WI38 (cell line): ENCODE measurements around the gene ABHD17B.

Experiments used
- H3K4me3 ChIP-seq: 2 replicates; pipeline ENCODE4 v1.5.1; 2011; ENCODE audit warnings: low read depth, mild to moderate bottlenecking, control low read depth, low read length
- CTCF ChIP-seq: IDR thresholded peaks from 2 replicates; pipeline ENCODE4 v1.5.1; 2012; ENCODE audit warnings: low read depth, mild to moderate bottlenecking, control low read depth, low read length

ABHD17B gene

GRCh38 chr9:71925834-71926233, 14.8 kb upstream of the ABHD17B start:
- TF ChIP-seq CTCF = no peak
- no peak overlapping the region for H3K4me3 ChIP-seq

DNA sequence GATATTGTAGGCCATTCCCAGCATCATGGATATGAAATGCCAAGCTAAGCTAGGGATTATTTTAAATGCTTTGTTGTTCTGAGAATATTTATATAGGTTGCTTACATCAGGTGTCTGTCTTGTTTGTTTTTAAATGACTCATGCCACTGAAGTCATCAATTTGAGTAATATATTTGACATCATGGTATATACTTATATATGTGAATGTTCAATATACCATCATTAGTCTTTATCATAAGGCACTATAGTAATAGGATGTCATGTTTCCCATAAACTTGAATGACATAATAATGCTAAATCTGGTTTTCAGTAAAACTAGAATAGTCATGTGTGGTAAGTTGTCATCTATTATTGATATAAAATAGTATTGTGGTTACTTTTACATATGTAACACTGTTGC, 13.6 kb upstream of the ABHD17B start:
- H3K4me3 ChIP-seq = no peak overlapping the region
- no peak for TF ChIP-seq CTCF

DNA sequence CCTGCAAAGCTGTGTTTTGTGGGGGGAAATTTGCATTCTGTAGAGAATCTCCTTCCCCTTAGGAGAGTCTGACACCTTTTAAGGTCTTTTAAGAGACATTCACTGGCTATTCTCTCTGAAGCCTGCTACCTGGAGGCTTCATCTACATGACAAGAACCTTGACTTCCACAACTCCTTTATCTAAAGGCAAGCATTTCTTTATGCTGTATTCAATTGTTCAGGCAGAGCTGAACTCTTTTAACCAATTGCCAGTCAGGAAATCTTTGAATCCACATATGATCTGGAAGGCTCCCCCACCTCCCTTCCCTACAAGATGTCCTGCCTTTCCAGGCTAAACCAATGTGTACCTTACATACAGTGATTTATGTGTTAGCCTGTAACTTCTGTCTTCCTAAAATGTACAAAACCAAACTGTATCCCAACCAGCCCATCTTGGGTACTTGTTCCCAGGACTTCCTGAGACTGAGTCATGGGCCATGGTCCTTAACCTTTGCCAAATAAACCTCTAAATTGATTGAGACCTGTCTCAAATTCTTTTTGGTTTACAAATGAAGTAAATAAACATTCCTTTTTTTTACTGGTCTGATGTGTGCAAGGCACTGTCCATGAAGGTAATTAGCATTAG, 10.3 kb upstream of the ABHD17B start:
- H3K4me3 ChIP-seq = no peak overlapping the region
- no peak for TF ChIP-seq CTCF

- no peak overlapping the region for H3K4me3 ChIP-seq
- no peak for TF ChIP-seq CTCF
Measured at GRCh38 chr9:71920456-71921189, 9.6 kb upstream of the ABHD17B start.

- no peak overlapping the region for H3K4me3 ChIP-seq
- no peak for TF ChIP-seq CTCF
Measured at GRCh38 chr9:71918419-71918818, 7.4 kb upstream of the ABHD17B start.

DNA sequence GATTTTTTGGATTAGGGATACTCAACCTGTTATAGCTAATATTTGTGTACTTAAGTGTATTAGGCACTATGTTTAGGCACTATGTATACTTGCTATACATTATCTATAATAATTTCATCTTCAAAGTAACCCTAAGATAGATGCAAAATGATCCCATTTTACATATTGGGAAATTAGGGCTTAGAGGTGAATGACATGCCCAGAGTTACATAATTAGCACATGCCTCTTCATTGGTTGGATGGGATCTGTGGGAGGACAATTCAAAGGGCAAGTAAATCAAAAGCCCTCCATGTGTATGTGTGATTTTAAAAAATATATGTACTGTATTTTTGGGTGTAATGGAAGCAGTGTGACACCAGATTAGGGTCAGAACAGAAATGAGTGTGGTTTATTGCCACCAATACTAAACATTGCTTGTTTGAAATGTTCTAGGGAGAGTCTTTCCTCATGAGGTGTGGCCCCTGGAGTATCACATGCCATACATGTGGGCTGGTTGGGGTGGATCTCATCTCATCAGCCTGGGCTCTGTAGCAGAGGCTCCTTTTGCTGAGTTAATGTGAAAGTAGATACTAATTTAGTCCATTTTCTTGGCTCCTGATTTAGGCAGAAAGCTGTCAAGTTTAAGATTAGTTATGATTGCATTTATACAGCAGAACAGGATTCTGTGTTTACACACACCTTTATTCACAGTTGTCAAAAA, 6.0 kb upstream of the ABHD17B start:
- no peak for TF ChIP-seq CTCF
- H3K4me3 ChIP-seq = no peak overlapping the region

GRCh38 chr9:71915495-71915894, 4.5 kb upstream of the ABHD17B start:
- TF ChIP-seq CTCF = no peak

More at GRCh38 chr9:71915495-71915894, 4.5 kb upstream of the ABHD17B start:
- no peak overlapping the region for H3K4me3 ChIP-seq
